ENCODE results near the gene GPR146.

GPR146 gene

GRCh38 chr7:1092806-1093501 is 48.6 kb downstream of the GPR146 start:
- no peak for ATAC-seq
- Mint-ChIP-seq H3K27me3 (no peaks in the 10 kb centered on the region), H3K9me3 (peaks cover under 1% of the 10 kb centered on the region), H3K4me3 (no peak overlapping the region), H3K4me1 (peaks cover 7% of the 10 kb centered on the region), H3K36me3 (peaks cover 30% of the 10 kb centered on the region), H3K27ac (no peak overlapping the region)

- Mint-ChIP-seq H3K27me3 (no peaks in the 10 kb centered on the region), H3K4me3 (no peak overlapping the region), H3K36me3 (peaks cover 35% of the 10 kb centered on the region), H3K4me1 (peaks cover 11% of the 10 kb centered on the region), H3K27ac (no peak overlapping the region), H3K9me3 (peaks cover 4% of the 10 kb centered on the region)
- ATAC-seq = no peak
Observed at GRCh38 chr7:1093502-1093843, 49.1 kb downstream of the GPR146 start.

- peaks cover 36% of the 10 kb centered on the region for H3K36me3 Mint-ChIP-seq
- H3K27ac Mint-ChIP-seq = no peak overlapping the region
- H3K27me3 Mint-ChIP-seq = no peaks in the 10 kb centered on the region
- H3K4me3 Mint-ChIP-seq = no peak overlapping the region
- peaks cover 11% of the 10 kb centered on the region for H3K4me1 Mint-ChIP-seq
- peaks cover 4% of the 10 kb centered on the region for H3K9me3 Mint-ChIP-seq
- no peak for ATAC-seq
Observed at GRCh38 chr7:1093916-1094508, 49.7 kb downstream of the GPR146 start.

- H3K27ac Mint-ChIP-seq = no peak overlapping the region
- H3K9me3 Mint-ChIP-seq = peaks cover 4% of the 10 kb centered on the region
- ATAC-seq = no peak
- H3K4me1 Mint-ChIP-seq = peaks cover 11% of the 10 kb centered on the region
- H3K4me3 Mint-ChIP-seq = no peak overlapping the region
- no peaks in the 10 kb centered on the region for H3K27me3 Mint-ChIP-seq
- H3K36me3 Mint-ChIP-seq = peaks cover 43% of the 10 kb centered on the region
Observed at GRCh38 chr7:1094870-1095269, 50.5 kb downstream of the GPR146 start.

GRCh38 chr7:1095621-1096155 is 51.3 kb downstream of the GPR146 start:
- Mint-ChIP-seq H3K27ac (no peak overlapping the region), H3K9me3 (peaks cover 4% of the 10 kb centered on the region), H3K27me3 (no peaks in the 10 kb centered on the region), H3K36me3 (peaks cover 43% of the 10 kb centered on the region), H3K4me3 (no peak overlapping the region), H3K4me1 (peaks cover 11% of the 10 kb centered on the region)
- ATAC-seq = no peak

GRCh38 chr7:1096156-1097119 is 52.1 kb downstream of the GPR146 start:
- Mint-ChIP-seq H3K9me3 (peaks cover 4% of the 10 kb centered on the region), H3K36me3 (peaks cover 42% of the 10 kb centered on the region), H3K27ac (no peak overlapping the region), H3K27me3 (no peaks in the 10 kb centered on the region), H3K4me3 (no peak overlapping the region), H3K4me1 (peaks cover 11% of the 10 kb centered on the region)
- no peak for ATAC-seq

- Mint-ChIP-seq H3K4me3 (no peak overlapping the region), H3K9me3 (peaks cover 4% of the 10 kb centered on the region), H3K27ac (no peak overlapping the region), H3K27me3 (no peaks in the 10 kb centered on the region), H3K4me1 (peaks cover 5% of the 10 kb centered on the region), H3K36me3 (peaks cover 35% of the 10 kb centered on the region)
- no peak for ATAC-seq
Observed at GRCh38 chr7:1097120-1097504, 52.8 kb downstream of the GPR146 start.

GRCh38 chr7:1098243-1099153 is 54.2 kb downstream of the GPR146 start:
- peaks cover 4% of the 10 kb centered on the region for H3K9me3 Mint-ChIP-seq
- H3K4me3 Mint-ChIP-seq = no peak overlapping the region
- H3K4me1 Mint-ChIP-seq = peaks cover 18% of the 10 kb centered on the region
- ATAC-seq = no peak
- no peak overlapping the region for H3K27ac Mint-ChIP-seq
- H3K36me3 Mint-ChIP-seq = peaks cover 25% of the 10 kb centered on the region
- no peaks in the 10 kb centered on the region for H3K27me3 Mint-ChIP-seq

- Mint-ChIP-seq H3K4me1 (peaks cover 25% of the 10 kb centered on the region), H3K27me3 (no peaks in the 10 kb centered on the region), H3K9me3 (peaks cover 4% of the 10 kb centered on the region), H3K36me3 (peaks cover 25% of the 10 kb centered on the region), H3K27ac (no peak overlapping the region), H3K4me3 (no peak overlapping the region)
- no peak for ATAC-seq
Observed at GRCh38 chr7:1099154-1099542, 54.8 kb downstream of the GPR146 start.

- peaks cover 4% of the 10 kb centered on the region for H3K9me3 Mint-ChIP-seq
- no peak overlapping the region for H3K4me3 Mint-ChIP-seq
- no peak for ATAC-seq
- no peak overlapping the region for H3K27ac Mint-ChIP-seq
- H3K36me3 Mint-ChIP-seq = peaks cover 25% of the 10 kb centered on the region
- peaks cover 30% of the 10 kb centered on the region for H3K4me1 Mint-ChIP-seq
- H3K27me3 Mint-ChIP-seq = no peaks in the 10 kb centered on the region
Observed at GRCh38 chr7:1099637-1100036, 55.3 kb downstream of the GPR146 start.

GRCh38 chr7:1100386-1100785 is 56.0 kb downstream of the GPR146 start:
- peaks cover 37% of the 10 kb centered on the region for H3K4me1 Mint-ChIP-seq
- H3K27ac Mint-ChIP-seq = no peak overlapping the region
- no peaks in the 10 kb centered on the region for H3K27me3 Mint-ChIP-seq
- H3K9me3 Mint-ChIP-seq = peaks cover 4% of the 10 kb centered on the region
- no peak overlapping the region for H3K4me3 Mint-ChIP-seq
- H3K36me3 Mint-ChIP-seq = peaks cover 25% of the 10 kb centered on the region
- ATAC-seq = no peak

GRCh38 chr7:1100834-1101562 is 56.7 kb downstream of the GPR146 start:
- H3K4me3 Mint-ChIP-seq = no peak overlapping the region
- H3K27me3 Mint-ChIP-seq = peaks cover 3% of the 10 kb centered on the region
- peaks cover 4% of the 10 kb centered on the region for H3K9me3 Mint-ChIP-seq
- H3K27ac Mint-ChIP-seq = no peak overlapping the region
- H3K36me3 Mint-ChIP-seq = peaks cover 28% of the 10 kb centered on the region
- peaks cover 43% of the 10 kb centered on the region for H3K4me1 Mint-ChIP-seq
- ATAC-seq = no peak

- Mint-ChIP-seq H3K9me3 (peaks cover 4% of the 10 kb centered on the region), H3K27me3 (peaks cover 11% of the 10 kb centered on the region), H3K27ac (no peak overlapping the region), H3K4me3 (no peak overlapping the region), H3K36me3 (peaks cover 34% of the 10 kb centered on the region), H3K4me1 (peaks cover 48% of the 10 kb centered on the region)
- no peak for ATAC-seq
Observed at GRCh38 chr7:1101563-1102431, 57.5 kb downstream of the GPR146 start.
